ENCODE results near the gene CLIC6.

Gene CLIC6

DNA sequence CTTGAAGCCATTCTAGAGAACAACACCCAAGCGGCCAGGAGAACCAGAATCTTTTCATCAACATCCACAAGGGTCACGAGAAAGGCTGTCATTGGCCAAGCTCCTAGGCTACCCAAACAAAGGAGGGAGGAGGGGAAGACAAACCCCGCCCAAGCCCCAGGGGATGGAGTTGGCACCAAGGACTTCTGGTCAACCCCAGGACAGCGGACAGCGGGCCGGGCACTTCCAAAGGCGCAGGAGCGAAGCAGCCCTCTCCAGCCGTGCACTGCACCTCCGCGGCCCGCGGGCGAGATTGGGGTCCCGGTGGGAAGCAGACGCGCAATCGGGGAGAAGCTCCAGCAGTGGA, at the start of gene CLIC6:
Gene CLIC6, plus strand, starts transcription at position 192 of the 346 bp plus-strand sequence. CDS start 395 bp downstream, outside the sequence.
- no peak for FAIRE-seq

DNA sequence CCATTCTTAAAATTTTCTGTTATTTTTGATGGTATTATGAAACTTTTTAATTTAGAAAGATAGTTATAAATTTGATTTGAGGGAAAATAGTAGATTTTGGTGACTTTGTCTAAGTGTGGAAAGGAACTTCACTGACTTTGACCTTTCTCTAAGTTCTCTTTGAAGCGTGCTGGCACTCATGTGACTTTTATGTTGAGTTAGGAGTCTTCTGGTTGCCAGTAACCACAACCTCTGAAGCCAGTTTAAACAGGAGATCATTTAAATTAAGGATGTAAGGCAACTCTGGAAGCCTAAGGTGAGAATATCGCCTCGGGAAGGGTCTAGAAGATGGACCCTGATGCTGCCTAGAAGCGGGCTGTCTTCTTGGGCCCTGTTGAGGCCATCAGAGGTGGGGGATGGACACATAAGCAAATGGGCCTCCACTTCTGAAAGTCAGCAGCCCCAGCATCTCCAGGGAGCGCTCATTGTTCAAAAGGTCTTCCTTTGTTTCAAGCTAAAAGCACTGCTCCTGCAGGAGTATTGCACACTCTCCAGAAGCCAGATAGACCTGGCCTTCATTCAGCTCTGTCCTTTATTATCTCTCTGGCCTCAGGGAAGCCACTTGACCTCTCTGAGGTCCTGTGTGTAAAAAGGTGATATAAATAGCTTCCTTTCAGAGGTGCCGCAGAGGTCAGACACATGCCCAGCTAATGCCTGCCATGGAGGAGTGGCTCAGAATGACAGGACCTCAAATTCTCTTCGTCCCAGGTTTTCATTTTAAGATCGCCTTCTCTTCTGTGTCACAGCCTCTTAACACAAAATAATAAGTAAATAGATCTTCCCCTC, 48.7 kb upstream of the CLIC6 start:
- FAIRE-seq = no peak

DNA sequence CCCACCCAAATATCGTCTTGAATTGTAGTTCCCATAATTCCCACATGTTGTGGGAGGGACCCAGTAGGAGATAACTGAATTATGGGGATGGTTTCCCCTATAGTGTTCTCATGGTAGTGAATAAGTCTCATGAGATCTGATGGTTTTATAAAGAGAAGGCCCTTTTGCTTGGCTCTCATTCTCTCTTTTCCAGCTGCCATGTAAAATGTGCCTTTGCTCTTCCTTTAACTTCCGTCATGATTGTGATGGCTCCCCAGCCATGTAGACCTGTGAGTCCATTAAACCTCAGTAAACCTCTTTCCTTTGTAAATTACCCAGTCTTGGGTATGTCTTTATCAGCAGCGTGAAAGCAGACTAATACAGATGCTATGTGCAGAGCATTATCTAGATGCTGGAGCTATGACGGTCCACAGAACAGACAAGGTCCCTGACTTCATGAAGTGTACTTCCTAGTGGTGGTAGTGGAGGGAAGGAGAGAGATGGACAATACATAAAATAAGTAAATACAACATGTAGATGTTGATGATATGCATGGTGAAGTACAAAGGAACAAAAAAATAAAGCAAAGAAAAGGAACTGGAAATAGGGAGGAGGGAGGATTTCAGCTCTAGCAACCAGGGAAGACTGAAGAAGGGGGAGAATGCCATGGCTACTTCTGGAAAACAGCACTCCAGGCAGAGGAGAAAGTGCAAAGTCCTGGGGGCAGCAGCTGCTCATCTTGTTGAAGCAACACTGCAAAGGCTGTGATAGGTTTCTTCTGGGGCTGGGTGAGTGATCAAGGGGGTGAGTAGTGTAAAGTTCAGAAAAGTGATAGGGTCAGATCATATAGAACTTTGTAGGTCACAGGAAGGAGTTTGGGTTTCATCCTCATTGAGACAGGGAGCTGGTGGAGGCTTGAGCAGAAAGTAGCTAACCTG, 47.1 kb upstream of the CLIC6 start:
- no peak for FAIRE-seq

DNA sequence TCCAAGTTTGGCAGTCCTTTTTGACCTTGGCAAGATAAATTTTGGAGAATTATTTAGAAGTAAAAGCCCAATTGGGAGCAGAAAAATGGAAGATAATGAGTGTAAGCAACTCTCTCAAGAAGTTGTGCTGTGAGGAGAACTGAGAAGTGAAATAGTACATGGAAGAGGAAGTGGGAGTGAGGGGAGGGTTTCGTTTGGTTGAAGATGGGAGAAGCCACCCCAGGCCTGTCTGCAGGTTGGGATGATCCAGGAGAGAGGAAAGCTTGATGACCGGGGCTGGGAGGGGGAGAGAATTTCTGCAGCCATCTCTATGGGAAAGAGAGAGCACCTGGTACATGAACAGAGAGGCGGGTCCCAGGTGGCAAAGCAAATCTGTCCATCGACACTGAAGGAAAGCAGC, 45.3 kb upstream of the CLIC6 start:
- no peak for FAIRE-seq

DNA sequence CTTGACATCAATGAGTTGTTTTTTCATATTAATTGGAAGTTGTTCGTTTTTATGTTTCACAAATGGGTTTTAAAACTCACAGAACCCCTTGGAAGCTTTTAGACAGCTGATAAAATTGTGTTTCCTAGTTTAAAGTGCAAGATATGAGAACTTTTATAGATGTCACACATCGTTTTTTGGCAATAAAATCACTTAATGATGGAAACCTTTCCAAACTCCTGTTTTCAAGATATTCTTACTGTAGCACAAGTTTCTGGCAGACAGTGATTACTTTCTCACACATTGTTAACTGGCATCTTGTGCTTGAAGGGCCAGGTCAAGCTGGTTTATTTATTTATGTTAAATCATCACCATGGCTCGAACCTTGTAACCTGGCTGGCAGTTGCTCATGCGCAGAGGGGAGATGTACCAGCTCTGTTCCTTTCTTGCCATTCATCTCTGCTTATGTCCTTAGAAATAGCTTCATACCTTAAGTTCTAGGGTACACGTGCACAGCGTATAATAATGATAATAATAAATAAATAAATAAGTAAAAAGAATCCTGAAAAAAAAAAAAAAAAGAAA, 43.7 kb upstream of the CLIC6 start:
- FAIRE-seq = no peak

DNA sequence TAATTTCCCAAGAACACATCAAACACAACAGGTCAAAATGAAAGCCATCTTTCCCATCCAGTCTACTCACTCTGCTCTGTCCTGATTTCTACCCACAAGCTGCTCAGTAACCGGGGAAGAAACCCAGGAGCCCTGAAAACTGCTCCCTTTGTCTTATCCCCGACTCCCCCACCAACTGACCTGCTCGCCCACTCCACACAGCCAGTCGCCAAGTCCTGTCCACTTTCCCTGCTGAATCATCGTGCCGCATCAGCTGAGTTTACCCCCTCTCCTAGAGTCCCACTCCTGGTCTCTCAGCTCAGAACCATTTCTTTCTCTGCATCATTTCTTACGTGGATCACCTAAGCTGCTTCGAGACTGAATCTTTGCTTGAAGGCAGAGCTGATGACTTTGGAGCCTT, 42.7 kb upstream of the CLIC6 start:
- no peak for FAIRE-seq

DNA sequence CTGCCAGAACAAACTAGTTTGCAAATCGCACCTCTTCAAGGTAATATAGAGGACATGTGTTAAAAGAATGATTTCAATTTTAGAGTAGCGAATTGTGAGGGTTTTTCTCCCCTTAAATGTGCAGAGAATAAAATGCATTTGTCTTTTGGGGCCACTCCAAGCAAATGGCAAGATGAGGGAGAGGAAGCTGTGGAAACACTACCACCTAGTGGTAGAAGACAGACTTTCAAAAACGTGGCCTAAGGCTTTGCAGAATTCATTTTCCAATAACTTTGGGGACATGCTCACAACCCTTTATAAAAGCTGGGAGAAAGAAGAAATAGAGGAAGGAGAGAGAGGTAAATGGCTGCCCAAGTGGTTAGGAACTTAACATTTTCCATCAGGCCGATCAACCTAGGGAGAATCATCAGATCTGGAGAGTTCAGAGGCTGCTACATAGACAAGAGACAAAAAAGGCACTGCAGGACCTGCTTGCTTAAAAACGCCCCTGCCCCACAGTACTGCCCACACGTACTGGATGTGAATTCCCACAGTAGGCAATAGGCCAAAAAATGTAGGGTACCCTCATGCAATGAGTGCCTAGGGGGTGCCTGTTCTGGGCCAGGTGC, 38.2 kb upstream of the CLIC6 start:
- peak; percentile 53 for FAIRE-seq

DNA sequence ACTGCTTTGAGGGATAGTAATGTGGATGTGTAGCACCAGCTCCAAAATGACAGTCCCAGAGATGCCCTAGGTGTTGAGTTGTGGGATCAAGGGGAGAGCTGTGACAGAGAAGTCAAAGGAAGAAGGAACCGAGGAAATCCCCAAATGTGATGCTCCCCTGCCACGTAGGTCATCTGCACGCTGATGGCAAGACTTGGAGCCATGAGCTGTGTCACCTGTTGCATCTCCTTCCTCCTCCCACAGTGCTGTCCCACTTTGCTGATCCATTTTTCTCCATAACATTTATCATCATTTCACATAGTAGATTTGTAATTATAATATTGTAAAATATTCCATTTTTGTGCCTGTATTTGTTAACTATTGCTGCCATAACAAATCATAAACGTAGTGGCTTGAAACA, 36.3 kb upstream of the CLIC6 start:
- FAIRE-seq = no peak

DNA sequence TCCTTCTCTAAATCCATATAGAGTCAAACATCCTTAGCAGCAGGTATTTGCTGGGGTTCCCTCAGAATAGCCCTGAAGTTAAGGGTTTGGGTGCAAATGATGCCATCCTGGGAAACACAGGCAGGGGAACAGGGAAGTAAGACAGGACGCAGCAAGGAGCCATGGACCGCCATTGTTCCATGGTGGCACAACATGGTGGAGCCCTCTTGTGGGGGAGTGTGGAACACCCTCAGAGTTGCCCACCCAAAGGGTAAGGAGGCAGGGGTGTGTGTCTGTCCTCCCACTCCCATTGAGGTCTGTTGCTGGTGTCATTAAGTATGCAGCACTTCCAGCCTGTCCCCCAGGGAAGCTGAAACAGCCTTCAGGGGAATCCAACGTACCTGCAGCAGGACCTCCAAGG, 33.5 kb upstream of the CLIC6 start:
- no peak for FAIRE-seq

DNA sequence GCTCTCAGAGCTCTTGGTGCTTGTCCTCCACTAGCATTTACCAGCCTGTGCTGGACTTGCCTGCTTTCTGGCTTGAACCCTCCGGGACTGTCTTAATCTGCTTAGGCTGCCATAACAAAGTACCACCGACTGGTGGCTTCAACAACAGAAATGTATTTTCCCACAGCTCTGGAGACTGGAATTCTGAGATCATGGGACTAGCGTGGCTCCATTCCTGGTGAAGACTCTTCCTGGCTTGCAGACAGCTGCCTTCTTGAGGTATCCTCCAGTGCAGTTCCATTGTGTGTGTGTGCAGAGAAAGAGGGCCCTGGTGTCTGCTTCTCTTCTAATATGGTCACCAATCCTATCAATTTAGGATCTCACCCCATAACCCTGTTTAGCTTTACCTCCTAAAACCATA, 31.8 kb upstream of the CLIC6 start:
- no peak for FAIRE-seq

DNA sequence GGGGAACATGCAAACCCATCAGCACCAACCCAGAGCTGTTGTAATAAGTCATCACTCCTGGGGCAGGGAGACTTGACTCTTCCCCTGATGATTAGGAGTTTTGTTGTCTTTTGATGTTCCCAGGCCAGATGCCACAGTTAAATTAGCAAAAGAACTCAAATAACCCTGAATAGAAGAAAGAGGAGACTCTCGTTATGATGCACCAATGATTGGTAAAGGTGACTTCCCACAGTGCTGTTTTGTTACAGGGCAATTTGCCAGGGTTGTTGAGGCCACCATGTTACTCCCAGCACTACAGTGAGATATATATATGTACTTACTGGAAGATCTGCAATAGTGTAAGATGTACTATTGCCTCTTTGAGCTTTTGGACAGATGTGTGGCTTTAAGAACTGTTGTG, 29.5 kb upstream of the CLIC6 start:
- FAIRE-seq = no peak

DNA sequence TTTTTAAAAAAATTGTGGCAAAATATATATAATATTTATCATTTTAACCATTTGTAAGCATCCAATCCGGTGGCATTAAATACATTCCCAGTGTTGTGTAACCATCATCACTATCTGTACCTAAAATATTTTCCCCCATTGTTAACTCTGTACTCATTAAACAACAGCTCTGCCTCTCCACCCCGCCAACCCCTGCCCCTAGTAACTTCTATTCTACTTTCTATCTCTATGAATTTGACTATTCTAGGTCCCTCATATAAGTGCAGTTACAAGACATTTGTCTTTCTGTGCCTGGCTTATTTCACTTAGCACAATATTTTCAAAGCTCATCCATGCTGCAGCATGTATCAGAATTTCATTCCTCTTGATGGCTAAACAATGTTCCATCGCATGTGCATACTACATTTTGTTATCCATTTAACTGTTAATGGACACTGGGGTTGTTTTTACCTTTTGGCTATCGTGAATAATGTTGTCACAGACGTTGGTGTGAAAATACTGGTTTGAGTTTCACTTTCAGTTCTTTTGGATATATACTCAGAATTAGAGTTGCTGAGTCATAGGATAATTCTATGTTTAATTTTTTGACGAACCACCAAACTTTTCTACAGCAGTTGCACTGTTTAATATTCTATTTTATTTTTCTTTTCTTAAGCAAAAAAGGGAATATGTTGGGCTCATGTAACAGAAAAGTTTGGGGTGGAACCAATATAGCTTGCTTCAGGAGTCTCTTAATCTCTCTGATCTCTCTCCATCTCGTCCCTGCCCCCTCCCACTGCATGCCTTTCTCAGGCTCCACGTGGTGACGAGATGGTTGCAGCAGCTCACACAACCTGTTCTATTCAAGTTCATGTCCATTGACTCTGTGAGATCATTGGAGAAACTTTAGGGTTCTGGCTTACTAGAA, 28.7 kb upstream of the CLIC6 start:
- no peak for FAIRE-seq

DNA sequence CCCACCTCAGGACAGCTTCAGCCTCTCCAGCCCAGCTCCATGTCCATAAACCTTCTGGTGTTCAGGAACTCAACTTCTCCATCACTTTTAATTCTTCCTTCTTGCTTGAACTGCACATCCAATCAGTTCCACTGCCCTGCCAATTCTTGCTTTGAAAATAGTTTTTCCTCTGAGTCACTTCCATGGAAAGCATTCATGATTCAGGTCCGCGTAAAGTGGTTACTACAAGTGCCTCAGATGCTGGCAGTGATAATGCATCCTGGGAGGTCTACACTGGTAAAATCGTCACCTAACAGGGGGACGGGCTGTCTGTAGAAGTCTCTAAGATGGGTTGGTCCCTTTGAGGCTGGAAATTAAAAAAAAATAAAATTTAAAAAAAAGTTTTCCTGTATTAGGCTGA, 27.9 kb upstream of the CLIC6 start:
- no peak for FAIRE-seq

DNA sequence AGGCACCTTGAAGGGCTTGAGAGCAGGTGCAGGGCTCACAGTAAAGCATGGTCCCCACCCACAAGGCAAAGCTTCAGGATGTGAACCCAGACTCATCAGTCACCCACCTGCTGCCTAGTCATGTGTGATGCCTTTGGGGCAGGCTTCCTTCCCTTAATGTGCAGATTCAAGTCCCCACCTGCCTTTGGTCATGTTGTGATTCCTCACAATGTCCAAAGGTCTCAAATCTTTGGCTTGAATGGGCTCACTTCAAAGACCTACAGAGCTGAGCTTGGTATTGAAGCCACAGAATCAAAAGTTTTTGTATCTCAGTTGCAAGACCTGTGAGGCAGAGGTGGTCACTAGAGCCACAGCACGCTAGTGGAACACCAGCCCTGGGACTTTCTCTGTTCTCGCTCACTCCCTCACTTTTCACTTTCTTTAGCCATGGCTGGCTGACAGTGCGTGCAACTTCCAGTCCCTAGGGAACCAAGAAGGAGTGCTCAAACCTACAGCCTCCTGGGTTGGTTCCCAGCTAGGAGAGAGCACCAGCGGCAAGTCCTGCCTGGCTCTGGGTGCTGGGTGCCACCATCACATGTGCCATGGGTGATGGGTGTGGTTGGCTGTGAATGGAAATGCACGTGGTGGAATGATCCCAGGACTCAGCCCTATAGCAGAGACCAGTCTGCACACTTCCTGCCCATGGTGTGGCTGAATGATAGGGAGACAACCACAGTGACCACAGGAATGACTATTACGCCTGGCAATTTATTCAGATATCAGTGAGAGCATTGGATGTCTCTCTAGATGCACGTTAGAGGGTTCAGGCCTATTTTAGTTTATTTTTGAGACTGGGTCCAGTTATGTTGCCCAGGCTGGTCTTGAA, 26.4 kb upstream of the CLIC6 start:
- no peak for FAIRE-seq

DNA sequence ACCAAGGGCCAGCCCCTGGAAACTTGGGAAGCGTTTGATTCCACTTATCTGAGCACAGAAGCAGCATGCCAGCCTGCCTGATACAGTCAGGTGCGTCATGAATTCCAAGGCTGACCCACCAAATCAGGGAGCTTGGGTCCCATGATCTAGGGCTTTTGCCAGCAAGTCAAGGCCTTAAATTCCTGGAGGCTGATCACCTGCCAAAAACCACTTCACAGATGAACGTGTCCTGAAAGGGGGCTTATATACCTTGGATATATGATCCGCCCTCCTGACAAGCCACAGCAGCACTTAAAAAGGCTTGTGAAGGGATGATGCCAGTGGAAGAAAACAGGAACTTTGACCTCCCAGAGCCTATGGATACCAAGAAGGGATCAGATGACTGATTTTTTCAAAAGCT, 24.0 kb upstream of the CLIC6 start:
- FAIRE-seq = no peak

DNA sequence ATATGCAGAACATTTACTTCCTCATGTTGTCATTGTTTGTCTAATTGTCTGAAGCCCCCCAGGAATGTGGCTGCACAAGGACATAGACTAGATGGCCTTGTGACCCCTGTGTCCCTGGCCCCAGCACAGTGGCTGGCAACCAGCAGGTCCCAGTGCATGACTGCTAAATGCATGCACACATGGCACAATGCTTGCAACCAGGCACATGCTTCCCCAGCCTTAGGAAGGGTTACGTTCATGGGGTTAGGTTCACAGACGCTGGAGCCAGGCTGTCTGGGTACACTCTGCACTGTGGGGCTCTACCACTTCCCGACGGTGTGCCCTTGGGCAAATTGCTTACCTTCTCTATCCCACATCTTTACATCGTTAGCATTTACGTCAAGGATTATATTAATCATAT, 21.2 kb upstream of the CLIC6 start:
- no peak for FAIRE-seq

DNA sequence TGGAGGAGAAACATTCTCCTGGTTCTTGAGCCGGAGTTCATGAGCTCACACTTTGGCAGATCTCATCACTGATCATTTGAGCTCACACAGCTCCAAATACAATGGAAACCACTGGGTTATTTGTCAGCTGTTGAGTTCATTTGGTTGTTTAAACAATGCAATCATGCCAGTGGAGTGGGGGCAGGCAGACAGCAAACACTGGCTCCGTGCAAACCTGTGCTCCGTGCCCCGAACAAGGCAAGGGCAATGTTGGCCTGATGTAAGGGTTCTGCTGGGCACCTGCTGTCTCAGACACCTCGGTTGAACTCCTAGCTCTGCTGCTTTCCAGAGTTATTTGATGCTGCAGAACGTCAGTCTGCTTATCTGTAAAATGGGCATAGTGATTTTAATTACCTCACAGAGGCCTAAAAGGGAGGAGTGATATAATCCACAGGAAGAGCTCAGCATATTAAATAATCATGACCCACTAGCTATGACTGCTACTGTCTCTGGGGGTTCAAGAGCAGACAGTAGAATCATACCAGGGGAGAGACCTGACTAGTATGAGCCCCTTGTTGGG, 20.0 kb upstream of the CLIC6 start:
- no peak for FAIRE-seq

DNA sequence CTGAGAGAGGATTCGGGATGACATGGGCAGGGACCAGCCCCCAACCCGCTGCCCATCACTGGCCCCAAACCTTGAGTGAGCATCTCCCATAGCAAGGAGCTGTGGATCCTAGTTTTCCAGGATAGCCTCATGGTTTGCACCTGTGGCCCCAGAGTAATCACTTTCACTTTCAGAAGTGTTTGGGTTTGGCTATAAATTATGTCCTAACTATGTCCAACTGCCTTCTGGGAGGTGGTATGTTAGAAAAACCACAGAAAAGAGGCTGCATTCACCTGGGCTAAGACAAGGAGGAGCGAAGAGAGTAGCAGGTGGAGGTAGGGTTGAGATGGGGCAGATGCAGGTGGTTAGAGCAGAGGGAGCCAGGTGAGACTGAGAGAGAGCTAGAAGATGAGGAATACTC, 19.4 kb upstream of the CLIC6 start:
- FAIRE-seq = no peak

DNA sequence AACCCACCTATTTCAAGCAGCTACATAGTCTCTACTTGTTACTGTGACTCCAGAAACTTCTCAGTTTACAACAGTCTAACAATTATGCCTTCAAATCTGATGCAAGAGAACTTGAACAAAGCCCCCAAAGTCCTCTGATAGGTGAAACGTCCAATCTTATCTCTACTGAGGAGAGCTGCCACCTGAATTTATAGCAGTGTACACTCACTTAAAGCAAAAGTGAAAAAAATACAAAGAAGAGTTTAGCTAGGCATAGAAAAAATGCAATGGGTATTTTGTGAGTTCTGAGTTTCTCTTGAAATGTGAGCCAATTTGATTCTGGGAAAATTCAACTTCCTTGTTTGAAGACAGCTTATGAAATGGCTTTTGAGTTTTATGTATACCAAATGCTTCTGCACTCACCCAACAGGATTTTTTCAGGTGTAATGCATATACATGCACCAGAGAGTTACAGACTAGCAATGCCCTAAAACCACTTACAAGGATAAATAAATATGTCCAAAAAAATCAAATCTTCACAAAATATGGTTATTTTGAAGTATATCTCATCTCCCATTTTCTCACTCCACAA, 17.8 kb upstream of the CLIC6 start:
- no peak for FAIRE-seq

DNA sequence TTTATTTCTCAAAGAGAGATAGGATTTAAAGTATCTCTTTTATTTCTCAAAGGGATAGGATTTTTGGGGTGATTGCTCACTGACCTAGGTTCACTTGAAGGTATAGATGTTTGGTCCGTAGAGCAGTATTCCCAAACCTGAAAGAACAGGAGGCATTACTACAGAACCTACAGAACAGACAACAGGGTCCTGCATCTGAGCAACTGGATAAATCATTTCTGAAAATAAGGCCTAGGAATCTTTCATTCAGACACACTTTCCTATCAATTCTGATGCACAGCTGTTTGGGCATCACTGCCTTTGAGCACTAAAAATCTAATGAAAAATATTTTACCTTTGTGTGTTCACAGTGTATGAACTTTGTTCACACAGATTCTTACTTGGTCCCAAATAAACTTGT, 17.2 kb upstream of the CLIC6 start:
- FAIRE-seq = no peak

DNA sequence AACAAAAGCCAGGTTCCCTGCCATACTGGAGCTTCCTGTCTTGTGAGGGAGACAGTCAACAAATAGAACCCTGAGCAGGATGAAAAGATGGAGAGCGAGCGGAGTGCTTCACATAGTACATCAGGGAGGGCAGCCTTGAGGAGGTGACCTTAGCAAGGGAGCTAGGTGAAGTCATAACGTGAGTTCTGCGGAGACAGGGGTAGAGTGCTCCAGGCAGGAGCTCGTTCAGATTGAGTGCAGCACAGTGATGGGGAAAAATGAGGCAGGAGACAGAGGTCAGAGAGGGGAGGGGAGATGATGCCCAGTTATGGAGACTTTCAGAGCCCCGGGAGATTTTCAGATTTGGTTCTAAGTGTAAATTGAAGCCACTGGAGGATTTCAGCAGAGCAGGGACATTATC, 15.3 kb upstream of the CLIC6 start:
- no peak for FAIRE-seq

Data from endometrium (tissue), 2 donors.